ENCODE data around the gene TPT1. TPM values are rescaled to one million over a fixed set of nuclear protein-coding genes. Genes with fewer than 3 reads are reported as not detected.

The TPT1 gene
- total and polyA plus RNA-seq, 9 donors: 4,694 to 14,373 (median 7,045) TPM

DNA sequence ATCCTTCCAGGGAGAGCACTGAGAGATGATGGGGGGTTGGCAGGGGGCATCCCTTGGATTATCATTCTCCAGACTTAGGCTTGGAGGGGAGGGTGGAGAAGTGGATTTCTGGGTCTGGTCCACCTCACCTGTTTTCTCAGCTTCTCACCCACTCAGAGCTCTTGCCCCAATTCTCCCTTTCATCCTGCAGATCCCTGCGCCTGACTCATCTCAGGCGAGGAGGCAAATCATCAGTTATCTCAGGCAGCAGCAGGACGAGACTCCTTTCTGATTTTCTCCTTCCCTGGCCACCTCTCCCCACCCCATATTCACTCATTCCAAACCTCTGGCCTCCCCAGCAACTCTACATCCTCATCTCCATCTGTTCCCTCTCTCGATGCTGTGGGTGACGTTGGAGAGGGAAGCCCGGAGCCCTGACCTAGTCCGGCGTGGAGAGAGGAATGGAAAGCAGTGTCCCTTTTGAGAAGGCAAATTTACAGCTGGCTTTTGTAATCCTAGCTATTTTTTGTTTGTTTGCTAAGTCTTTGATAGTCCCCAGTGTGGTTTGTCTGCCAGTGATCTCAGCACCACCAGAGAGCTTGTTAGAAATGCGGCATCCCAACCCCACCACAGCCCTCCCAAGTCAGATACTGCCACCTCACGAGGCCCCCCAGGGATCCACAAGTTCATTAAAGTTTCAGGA lies 24.0 kb upstream of the TPT1 start:
- H3K36me3 ChIP-seq: no peaks in the 10 kb centered on the region
- no peaks in the 10 kb centered on the region for H3K4me1 ChIP-seq (ENCODE audit: insufficient read depth)

DNA sequence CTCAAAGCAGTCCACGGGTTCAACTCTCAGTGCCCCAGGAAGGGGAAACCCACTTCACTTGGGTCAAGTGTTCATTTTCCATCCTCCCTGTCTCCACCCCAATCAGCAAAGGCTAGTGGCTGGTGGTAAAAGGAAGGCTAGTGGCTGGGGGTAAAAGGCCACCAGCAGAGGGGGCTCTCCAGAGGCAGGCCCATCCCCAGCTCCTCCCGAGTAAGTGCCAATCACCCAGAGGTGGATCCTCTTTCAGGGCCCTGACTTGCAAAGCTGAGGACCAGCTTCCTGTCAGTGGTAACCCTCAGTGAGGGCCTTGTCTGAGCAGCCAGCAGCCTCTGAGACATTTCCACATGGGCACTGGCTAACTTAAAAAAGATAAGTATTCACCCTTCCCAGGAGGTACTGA lies 22.0 kb upstream of the TPT1 start:
- intact Hi-C loops (cut with DNase I): no loop called here
- Histone ChIP-seq H3K36me3 (no peaks in the 10 kb centered on the region), H3K9me3 (no peaks in the 10 kb centered on the region), H3K4me1 (ENCODE audit: insufficient read depth) (no peaks in the 10 kb centered on the region), H3K27me3 (no peaks in the 10 kb centered on the region), H3K4me3 (no peak overlapping the region), H3K27ac (no peak overlapping the region)
- no peak for DNase-seq
- WGBS, 3 donors: 89 to 100% (median 98%) methylated on average over 1 to 2 of the region's 2 CpGs
- TF ChIP-seq EP300 (IDR thresholded peaks at IDR 0.05) (no peak), POLR2A (IDR thresholded peaks at IDR 0.05) (no peak)
- TF ChIP-seq, protein P1, sequence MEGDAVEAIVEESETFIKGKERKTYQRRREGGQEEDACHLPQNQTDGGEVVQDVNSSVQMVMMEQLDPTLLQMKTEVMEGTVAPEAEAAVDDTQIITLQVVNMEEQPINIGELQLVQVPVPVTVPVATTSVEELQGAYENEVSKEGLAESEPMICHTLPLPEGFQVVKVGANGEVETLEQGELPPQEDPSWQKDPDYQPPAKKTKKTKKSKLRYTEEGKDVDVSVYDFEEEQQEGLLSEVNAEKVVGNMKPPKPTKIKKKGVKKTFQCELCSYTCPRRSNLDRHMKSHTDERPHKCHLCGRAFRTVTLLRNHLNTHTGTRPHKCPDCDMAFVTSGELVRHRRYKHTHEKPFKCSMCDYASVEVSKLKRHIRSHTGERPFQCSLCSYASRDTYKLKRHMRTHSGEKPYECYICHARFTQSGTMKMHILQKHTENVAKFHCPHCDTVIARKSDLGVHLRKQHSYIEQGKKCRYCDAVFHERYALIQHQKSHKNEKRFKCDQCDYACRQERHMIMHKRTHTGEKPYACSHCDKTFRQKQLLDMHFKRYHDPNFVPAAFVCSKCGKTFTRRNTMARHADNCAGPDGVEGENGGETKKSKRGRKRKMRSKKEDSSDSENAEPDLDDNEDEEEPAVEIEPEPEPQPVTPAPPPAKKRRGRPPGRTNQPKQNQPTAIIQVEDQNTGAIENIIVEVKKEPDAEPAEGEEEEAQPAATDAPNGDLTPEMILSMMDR (IDR thresholded peaks at IDR 0.05): no peak

More for the DNA sequence above, 24.0 kb upstream of the TPT1 start:
- no peaks in the 10 kb centered on the region for H3K9me3 ChIP-seq
- TF ChIP-seq, protein P1 (IDR thresholded peaks at IDR 0.05): no peak
- TF ChIP-seq POLR2A (IDR thresholded peaks at IDR 0.05): no peak
- TF ChIP-seq EP300 (IDR thresholded peaks at IDR 0.05): no peak
- 93 to 95% (median 93%) methylated on average over 10 of the region's 10 CpGs for whole genome bisulfite sequencing, 3 donors
- intact Hi-C loops (cut with DNase I): no loop called here
- H3K4me3 ChIP-seq: no peak overlapping the region
- no peak for DNase-seq
- no peak overlapping the region for H3K27ac ChIP-seq
- no peaks in the 10 kb centered on the region for H3K27me3 ChIP-seq

GRCh38 chr13:45361596-45362206 lies 20.7 kb upstream of the TPT1 start:
- WGBS, 3 donors: 94 to 96% (median 96%) methylated on average over 14 of the region's 14 CpGs
- Histone ChIP-seq H3K4me1 (ENCODE audit: insufficient read depth) (no peaks in the 10 kb centered on the region), H3K27ac (no peak overlapping the region), H3K9me3 (no peaks in the 10 kb centered on the region), H3K36me3 (no peaks in the 10 kb centered on the region), H3K27me3 (no peaks in the 10 kb centered on the region), H3K4me3 (no peak overlapping the region)
- intact Hi-C loops (cut with DNase I): no loop called here
- DNase-seq: no peak
- TF ChIP-seq, protein P1 (IDR thresholded peaks at IDR 0.05): no peak
- TF ChIP-seq EP300 (IDR thresholded peaks at IDR 0.05) (no peak), POLR2A (IDR thresholded peaks at IDR 0.05) (no peak)

DNA sequence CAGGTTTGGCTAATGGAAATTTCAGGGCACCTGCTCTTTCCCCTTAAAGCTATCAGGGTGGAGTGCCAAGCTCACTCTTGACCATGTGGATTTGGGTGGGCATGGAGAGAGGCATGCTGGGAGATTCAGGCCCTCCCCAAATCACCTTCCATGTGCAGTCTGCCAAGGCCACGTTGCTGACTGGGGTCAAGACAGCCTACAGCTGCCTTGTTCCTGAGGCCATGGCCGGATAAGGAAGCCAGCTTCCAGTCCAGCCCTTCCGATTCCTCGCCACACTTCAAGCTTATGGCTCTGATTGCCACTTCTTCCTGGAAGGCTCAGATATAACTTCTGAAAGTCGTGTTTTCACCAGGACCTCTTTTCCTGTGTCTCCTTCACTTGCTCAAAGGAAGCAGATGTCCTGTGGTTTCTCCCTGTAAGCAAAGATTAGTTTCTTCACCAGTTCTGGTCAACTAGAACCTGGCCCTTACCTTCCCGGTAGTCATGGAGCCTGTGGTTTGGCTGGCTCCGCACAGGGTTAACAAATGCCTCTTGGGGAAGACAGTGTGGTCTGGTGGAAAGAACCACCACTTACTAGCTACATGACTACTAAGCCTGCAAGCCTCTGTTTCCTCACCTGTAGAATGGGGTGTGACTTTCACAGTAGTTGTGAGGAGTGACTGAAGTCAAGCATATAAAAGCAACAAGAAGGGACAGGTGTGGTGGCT lies 16.1 kb upstream of the TPT1 start:
- H3K27me3 ChIP-seq: no peaks in the 10 kb centered on the region
- TF ChIP-seq, protein P1 (IDR thresholded peaks at IDR 0.05): no peak
- TF ChIP-seq EP300 (IDR thresholded peaks at IDR 0.05) (no peak), POLR2A (IDR thresholded peaks at IDR 0.05) (no peak)
- WGBS, 3 donors: 73 to 84% (median 77%) methylated on average over 7 of the region's 7 CpGs
- no peak overlapping the region for H3K27ac ChIP-seq
- intact Hi-C loops (cut with DNase I): no loop called here
- H3K9me3 ChIP-seq: no peaks in the 10 kb centered on the region
- H3K4me1 ChIP-seq (ENCODE audit: insufficient read depth): no peaks in the 10 kb centered on the region
- no peaks in the 10 kb centered on the region for H3K36me3 ChIP-seq
- no peak for DNase-seq
- no peak overlapping the region for H3K4me3 ChIP-seq

Data from ovary (tissue), 9 donors.